Left lung (tissue), 10 donors: ENCODE results near the gene HES3. TPM values are rescaled to one million over a fixed set of nuclear protein-coding genes. Genes with fewer than 3 reads are reported as not detected.

ENCODE experiments used
- ATAC-seq: fragments of 200-7000 bp; cut with Tn5 transposase; one replicate; pipeline ENCODE4 v1.9.1; 2020; ENCODE audit warnings: moderate library complexity
- DNase-seq, 4 donors: peaks; one replicate each; pipeline ENCODE4 v3.0.0-alpha.2; 2013 to 2020
- H3K27ac ChIP-seq, 2 donors: fragments of 200-600 bp; sonication (generic) in 1 of 2; one replicate each; pipeline versions ENCODE4 v1.5.0 to v1.8.0; 2020 to 2021
- H3K27me3 ChIP-seq, 2 donors: fragments of 200-600 bp; sonication (generic) in 1 of 2; one replicate each; pipeline versions ENCODE4 v1.5.0 to v1.8.0; 2020 to 2021
- H3K36me3 ChIP-seq, 2 donors: fragments of 200-600 bp; sonication (generic) in 1 of 2; one replicate each; pipeline versions ENCODE4 v1.5.0 to v1.8.0; 2020 to 2021
- H3K4me1 ChIP-seq, 2 donors: fragments of 200-600 bp; one replicate each; pipeline ENCODE4 v1.8.0; 2021
- H3K4me3 ChIP-seq, 2 donors: fragments of 200-600 bp; sonication (generic) in 1 of 2; one replicate each; pipeline versions ENCODE4 v1.5.0 to v1.8.0; 2020 to 2021; ENCODE audit warnings: mild to moderate bottlenecking in 1 of 2
- H3K9me3 ChIP-seq, 2 donors: fragments of 200-600 bp; sonication (generic) in 1 of 2; one replicate each; pipeline versions ENCODE4 v1.5.0 to v1.8.0; 2020 to 2021
- intact Hi-C, 2 donors: fragments of 100-400 bp; cut with DNase I; formaldehyde crosslinking; loops; one replicate each; pipeline versions ENCODE4 v1.11.2 to v1.14.2; 2022
- polyA plus RNA-seq, 6 donors: library from polyadenylated mRNA; unstranded; fragments of 120-200 nt; gene quantifications; one replicate each; pipeline ENCODE4 v1.2.1, GENCODE V29; 2013; ENCODE audit not compliant: insufficient read length in 6 of 6
- total RNA-seq, 2 donors: library from RNA; stranded (reverse); fragmentation: NEBNext Ultra II Directional; extraction: Animal tissue kit (Norgen Biotek cat#: 25700); gene quantifications; one replicate each; pipeline ENCODE4 v1.2.1, GENCODE V29; 2021
- TF ChIP-seq, protein P1 (sequence below), 2 donors: fragments of 200-600 bp; sonication (generic) in 1 of 2; IDR thresholded peaks; one replicate each; pipeline versions ENCODE4 v1.5.0 to v1.8.0; 2021; ENCODE audit warnings: antibody characterized with exemption in 2 of 2
- donor health status: DM: no; HTN: yes; CAD: no.
- donor health status: DM: no; HTN: no; CAD: no.

HES3 gene
- total and polyA plus RNA-seq, 8 donors, result not detected

DNA sequence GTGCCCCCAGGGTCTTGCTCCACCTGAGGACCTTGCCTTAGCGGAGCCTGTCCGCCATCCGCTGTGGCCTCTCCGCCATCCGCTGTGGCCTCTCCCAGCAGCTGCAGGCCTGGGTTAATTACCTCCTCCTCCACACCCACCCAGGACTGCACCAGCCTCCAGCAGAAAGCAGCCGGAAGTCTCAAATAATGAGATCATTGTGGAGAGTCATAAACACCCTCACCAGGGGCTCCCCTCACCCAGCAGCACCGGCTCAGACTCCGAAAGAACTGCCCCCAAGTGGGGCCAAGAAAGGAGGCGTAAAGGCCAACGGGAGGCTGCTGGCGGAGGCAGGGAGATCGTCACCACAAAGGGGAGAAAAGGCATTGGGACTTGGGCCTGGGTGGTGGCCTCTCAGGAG, 27.6 kb downstream of the HES3 start:
- H3K4me1 ChIP-seq, result peaks cover 0 to 7% of the 10 kb centered on the region in 2 donors
- ATAC-seq (no peak), DNase-seq (no peak)
- H3K36me3 ChIP-seq, result no peaks in the 10 kb centered on the region
- intact Hi-C loops, result no loop called here
- H3K27ac ChIP-seq, result no peak overlapping the region
- no peak overlapping the region for H3K4me3 ChIP-seq
- H3K27me3 ChIP-seq, result no peaks in the 10 kb centered on the region
- H3K9me3 ChIP-seq, result no peaks in the 10 kb centered on the region
- TF ChIP-seq, protein P1, sequence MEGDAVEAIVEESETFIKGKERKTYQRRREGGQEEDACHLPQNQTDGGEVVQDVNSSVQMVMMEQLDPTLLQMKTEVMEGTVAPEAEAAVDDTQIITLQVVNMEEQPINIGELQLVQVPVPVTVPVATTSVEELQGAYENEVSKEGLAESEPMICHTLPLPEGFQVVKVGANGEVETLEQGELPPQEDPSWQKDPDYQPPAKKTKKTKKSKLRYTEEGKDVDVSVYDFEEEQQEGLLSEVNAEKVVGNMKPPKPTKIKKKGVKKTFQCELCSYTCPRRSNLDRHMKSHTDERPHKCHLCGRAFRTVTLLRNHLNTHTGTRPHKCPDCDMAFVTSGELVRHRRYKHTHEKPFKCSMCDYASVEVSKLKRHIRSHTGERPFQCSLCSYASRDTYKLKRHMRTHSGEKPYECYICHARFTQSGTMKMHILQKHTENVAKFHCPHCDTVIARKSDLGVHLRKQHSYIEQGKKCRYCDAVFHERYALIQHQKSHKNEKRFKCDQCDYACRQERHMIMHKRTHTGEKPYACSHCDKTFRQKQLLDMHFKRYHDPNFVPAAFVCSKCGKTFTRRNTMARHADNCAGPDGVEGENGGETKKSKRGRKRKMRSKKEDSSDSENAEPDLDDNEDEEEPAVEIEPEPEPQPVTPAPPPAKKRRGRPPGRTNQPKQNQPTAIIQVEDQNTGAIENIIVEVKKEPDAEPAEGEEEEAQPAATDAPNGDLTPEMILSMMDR (IDR thresholded peaks at IDR 0.05), result no peak

DNA sequence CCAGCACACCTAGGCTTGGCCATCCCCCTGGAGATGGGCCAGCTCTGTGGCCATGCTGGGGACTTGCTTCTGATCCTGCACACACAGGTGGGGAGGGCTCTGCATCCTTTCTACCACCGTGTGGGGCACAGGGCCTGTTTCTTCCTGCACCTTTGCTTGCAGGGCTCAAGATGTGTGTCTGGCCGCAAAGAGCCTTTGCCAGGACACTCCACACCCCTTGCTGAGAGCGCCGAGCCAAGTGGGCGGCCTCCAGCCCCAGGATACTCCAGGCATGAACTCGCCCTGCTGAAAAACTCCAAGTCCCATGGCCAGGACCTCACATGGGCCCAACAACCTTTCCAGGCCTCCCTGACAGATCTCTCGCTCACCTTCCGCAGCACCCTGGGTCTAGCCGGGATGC, 28.5 kb downstream of the HES3 start:
- TF ChIP-seq, protein P1 (IDR thresholded peaks at IDR 0.05), result no peak
- H3K9me3 ChIP-seq, result no peaks in the 10 kb centered on the region
- DNase-seq, result no peak
- H3K4me1 ChIP-seq, result peaks cover 0 to 7% of the 10 kb centered on the region in 2 donors
- H3K36me3 ChIP-seq, result no peaks in the 10 kb centered on the region
- no peaks in the 10 kb centered on the region for H3K27me3 ChIP-seq
- ATAC-seq, result no peak
- intact Hi-C loops, result no loop called here
- no peak overlapping the region for H3K4me3 ChIP-seq
- no peak overlapping the region for H3K27ac ChIP-seq

DNA sequence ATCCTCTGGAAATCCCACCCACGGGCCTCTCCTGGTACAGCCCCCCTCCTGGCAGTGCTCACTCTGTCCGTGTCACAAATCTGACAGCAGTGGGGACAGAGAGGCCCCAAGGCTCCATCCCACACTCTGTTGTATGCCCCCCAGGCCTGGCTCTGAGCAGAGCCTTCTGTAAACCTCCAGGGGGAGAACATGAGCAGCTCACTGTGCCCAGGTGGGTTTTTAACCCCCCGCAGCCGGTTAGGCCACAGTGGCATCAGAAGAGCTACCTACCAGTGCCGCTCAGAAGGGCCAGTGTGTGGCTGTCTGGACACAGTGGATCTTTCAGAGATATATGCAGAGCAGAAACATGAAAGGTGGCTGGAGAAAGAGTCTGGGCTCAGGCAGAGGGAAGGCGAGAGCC, 28.9 kb downstream of the HES3 start:
- H3K27ac ChIP-seq, result no peak overlapping the region
- H3K4me1 ChIP-seq, result peaks cover 0 to 7% of the 10 kb centered on the region in 2 donors
- no peaks in the 10 kb centered on the region for H3K9me3 ChIP-seq
- no peak overlapping the region for H3K4me3 ChIP-seq
- no peaks in the 10 kb centered on the region for H3K36me3 ChIP-seq
- ATAC-seq, result no peak
- intact Hi-C loops, result no loop called here
- DNase-seq, result no peak
- TF ChIP-seq, protein P1 (IDR thresholded peaks at IDR 0.05), result no peak
- no peaks in the 10 kb centered on the region for H3K27me3 ChIP-seq

DNA sequence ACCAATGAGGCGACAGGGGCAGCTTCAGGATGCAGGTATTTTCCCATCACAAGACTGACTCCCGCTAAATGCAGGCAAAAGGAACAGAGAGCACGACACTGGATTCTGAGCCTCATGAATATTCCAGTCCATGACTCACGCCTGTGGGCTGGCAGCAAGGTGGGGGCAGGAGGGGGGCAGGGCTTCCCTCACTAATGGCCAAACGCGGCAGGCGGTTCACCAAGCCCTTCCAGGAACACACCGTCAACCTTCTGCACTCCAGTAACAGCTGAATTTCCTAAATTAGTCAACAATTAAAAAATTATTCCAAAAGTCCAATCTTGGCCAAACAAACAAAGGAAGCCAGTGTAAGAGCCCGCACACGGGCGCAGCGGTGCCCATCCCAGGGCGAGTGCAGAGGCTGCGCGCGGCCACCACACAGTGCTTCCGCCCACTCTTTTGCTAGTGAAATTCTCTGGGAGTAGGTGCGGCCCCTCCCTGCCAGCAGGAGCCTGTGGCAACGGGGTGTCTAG, 29.5 kb downstream of the HES3 start:
- intact Hi-C loops, result no loop called here
- TF ChIP-seq, protein P1 (IDR thresholded peaks at IDR 0.05), result no peak
- Histone ChIP-seq H3K36me3 (no peaks in the 10 kb centered on the region), H3K9me3 (no peaks in the 10 kb centered on the region), H3K4me3 (no peak overlapping the region), H3K4me1 (peaks cover 0 to 7% of the 10 kb centered on the region in 2 donors), H3K27ac (no peak overlapping the region), H3K27me3 (no peaks in the 10 kb centered on the region)
- no peak for DNase-seq
- no peak for ATAC-seq

DNA sequence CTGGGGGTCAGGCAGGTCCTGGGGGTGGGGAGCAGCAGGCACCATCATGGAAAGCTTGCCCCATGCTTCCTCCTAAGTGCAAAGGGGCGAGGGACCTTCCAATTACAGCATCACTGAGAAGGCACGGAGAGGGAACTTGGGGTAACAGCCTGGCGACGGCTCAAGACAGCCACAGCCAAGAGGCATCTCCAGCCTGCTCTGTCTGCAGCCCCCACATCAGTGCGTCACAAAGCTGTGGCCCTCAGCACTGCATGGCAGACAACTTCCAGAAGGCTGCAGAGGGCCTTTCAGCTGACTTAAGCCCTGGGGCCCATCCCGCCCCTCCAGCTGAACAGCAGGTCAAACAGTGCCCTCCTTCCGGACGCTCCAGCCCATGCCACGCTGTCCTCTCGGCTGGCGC, 30.1 kb downstream of the HES3 start:
- no peak for ATAC-seq
- Histone ChIP-seq H3K27me3 (no peaks in the 10 kb centered on the region), H3K36me3 (no peaks in the 10 kb centered on the region), H3K4me1 (peaks cover 0 to 7% of the 10 kb centered on the region in 2 donors), H3K4me3 (no peak overlapping the region), H3K27ac (no peak overlapping the region), H3K9me3 (no peaks in the 10 kb centered on the region)
- TF ChIP-seq, protein P1 (IDR thresholded peaks at IDR 0.05), result no peak
- DNase-seq, result no peak
- intact Hi-C loops, result no loop called here
